ENCODE measurements around the gene FAT1. TPM values are rescaled to one million over a fixed set of nuclear protein-coding genes. Genes with fewer than 3 reads are reported as not detected.

FAT1 gene
- total RNA-seq, 1 experiment from 2014 or later: 197 TPM

GRCh38 chr4:186658657-186659056, 65.0 kb downstream of the FAT1 start:
- Mint-ChIP-seq H3K27me3 (ENCODE audit: unreplicated experiment) (no peaks in the 10 kb centered on the region), H3K9me3 (ENCODE audit: low read depth, unreplicated experiment) (no peaks in the 10 kb centered on the region), H3K27ac (ENCODE audit: unreplicated experiment) (no peak overlapping the region), H3K36me3 (ENCODE audit: insufficient read depth, unreplicated experiment) (peaks cover 6% of the 10 kb centered on the region), H3K4me1 (ENCODE audit: low read depth, unreplicated experiment) (peaks cover 43% of the 10 kb centered on the region), H3K4me3 (ENCODE audit: low read depth, unreplicated experiment) (no peak overlapping the region)
- DNase-seq: no peak
- CTCF ChIA-PET: no interaction called here
- TF ChIP-seq CTCF (IDR thresholded peaks at IDR 0.05; ENCODE audit: unreplicated experiment): no peak
- no TSS peak for BruUV-seq (replicated peaks)
- intact Hi-C loops (cut with micrococcal nuclease; ENCODE audit: unreplicated experiment): no loop called here

- intact Hi-C loops (cut with micrococcal nuclease; ENCODE audit: unreplicated experiment): no loop called here
- no peak for TF ChIP-seq CTCF (IDR thresholded peaks at IDR 0.05; ENCODE audit: unreplicated experiment)
- Mint-ChIP-seq H3K36me3 (ENCODE audit: insufficient read depth, unreplicated experiment) (peaks cover 6% of the 10 kb centered on the region), H3K4me3 (ENCODE audit: low read depth, unreplicated experiment) (no peak overlapping the region), H3K9me3 (ENCODE audit: low read depth, unreplicated experiment) (no peaks in the 10 kb centered on the region), H3K27ac (ENCODE audit: unreplicated experiment) (no peak overlapping the region), H3K4me1 (ENCODE audit: low read depth, unreplicated experiment) (peaks cover 43% of the 10 kb centered on the region), H3K27me3 (ENCODE audit: unreplicated experiment) (no peaks in the 10 kb centered on the region)
- no TSS peak for BruUV-seq (replicated peaks)
- CTCF ChIA-PET: interaction anchor here (0.8 kb wide), 1 partner anchor 14 kb away, joined by 3 read pairs; no protein-coding TSS in a partner anchor
- DNase-seq: no peak
Observed at GRCh38 chr4:186657764-186658163, 65.9 kb downstream of the FAT1 start.

DNA sequence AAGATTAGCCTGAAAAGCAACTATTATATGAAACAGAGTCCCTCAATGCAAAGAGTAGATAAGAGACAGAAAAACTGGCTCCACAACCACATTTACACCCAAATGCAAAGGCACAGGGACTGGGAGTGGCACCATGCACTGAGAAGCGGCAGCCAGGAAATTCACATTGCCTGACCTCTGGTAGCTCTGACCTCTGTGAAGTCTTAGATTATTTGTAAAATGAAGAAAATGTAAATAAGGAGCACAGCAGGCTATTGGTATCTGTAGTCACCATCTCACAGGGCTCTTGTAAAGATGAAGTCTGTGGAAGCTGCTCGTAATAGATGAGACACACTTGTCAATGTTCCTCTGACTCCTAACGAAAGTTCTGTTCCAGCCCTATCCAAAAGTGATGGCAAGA, 69.7 kb downstream of the FAT1 start:
- intact Hi-C loops (cut with micrococcal nuclease; ENCODE audit: unreplicated experiment): no loop called here
- CTCF ChIA-PET: no interaction called here
- no peak for DNase-seq
- Mint-ChIP-seq H3K27ac (ENCODE audit: unreplicated experiment) (no peak overlapping the region), H3K36me3 (ENCODE audit: insufficient read depth, unreplicated experiment) (peaks cover 7% of the 10 kb centered on the region), H3K9me3 (ENCODE audit: low read depth, unreplicated experiment) (no peaks in the 10 kb centered on the region), H3K27me3 (ENCODE audit: unreplicated experiment) (no peaks in the 10 kb centered on the region), H3K4me1 (ENCODE audit: low read depth, unreplicated experiment) (peaks cover 44% of the 10 kb centered on the region), H3K4me3 (ENCODE audit: low read depth, unreplicated experiment) (no peak overlapping the region)
- TF ChIP-seq CTCF (IDR thresholded peaks at IDR 0.05; ENCODE audit: unreplicated experiment): no peak
- no TSS peak for BruUV-seq (replicated peaks)

DNA sequence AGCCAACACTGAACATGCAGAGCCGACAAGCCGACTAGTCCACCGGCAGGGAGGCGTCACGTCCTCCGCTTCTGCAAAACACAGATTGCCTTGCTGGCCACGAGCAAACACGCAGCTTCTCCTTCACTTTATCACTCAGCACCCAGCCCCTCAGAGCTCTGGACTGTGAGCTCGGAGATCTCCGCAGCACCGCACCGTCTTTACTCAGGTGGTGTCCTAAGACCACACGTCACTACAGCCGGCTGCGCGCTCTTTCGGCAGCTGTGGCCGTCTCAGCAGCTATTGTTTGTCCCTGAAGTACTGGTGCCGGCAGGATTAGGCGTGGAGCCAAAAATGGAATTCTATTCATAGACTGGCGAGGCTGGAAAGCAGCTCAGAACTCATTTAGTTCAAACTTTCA, 72.0 kb downstream of the FAT1 start:
- CTCF ChIA-PET: interaction anchor here (1.0 kb wide), 1 partner anchor 72 kb away, joined by 3 read pairs; the partner anchor contains the start of gene FAT1
- Mint-ChIP-seq H3K27ac (ENCODE audit: unreplicated experiment) (peak overlapping the region; percentile 69), H3K27me3 (ENCODE audit: unreplicated experiment) (no peaks in the 10 kb centered on the region), H3K4me3 (ENCODE audit: low read depth, unreplicated experiment) (peak overlapping the region; percentile 70), H3K4me1 (ENCODE audit: low read depth, unreplicated experiment) (peaks cover 32% of the 10 kb centered on the region), H3K36me3 (ENCODE audit: insufficient read depth, unreplicated experiment) (peaks cover 10% of the 10 kb centered on the region), H3K9me3 (ENCODE audit: low read depth, unreplicated experiment) (no peaks in the 10 kb centered on the region)
- no peak for TF ChIP-seq CTCF (IDR thresholded peaks at IDR 0.05; ENCODE audit: unreplicated experiment)
- DNase-seq: peak; percentile 36
- no TSS peak for BruUV-seq (replicated peaks)
- intact Hi-C loops (cut with micrococcal nuclease; ENCODE audit: unreplicated experiment): no loop called here
